Nephron (organoid): Measurements from ENCODE around the gene ALOXE3.

Source experiments
- H3K27ac Mint-ChIP-seq, 3 experiments: 2 replicates each; pipeline ENCODE4 v1.8.0; 2020; ENCODE audit warnings: mixed read lengths in 3 of 3, mild to moderate bottlenecking in 2 of 3, moderate library complexity in 1 of 3
- H3K27me3 Mint-ChIP-seq: 2 replicates; pipeline ENCODE4 v1.8.0; 2021; ENCODE audit warnings: low read depth, mild to moderate bottlenecking, moderate library complexity, mixed read lengths
- H3K36me3 Mint-ChIP-seq: 2 replicates; pipeline ENCODE4 v1.8.0; 2020; ENCODE audit warnings: low read depth, mixed read lengths
- H3K4me1 Mint-ChIP-seq: 2 replicates; pipeline ENCODE4 v1.8.0; 2020; ENCODE audit warnings: mixed read lengths
- H3K4me3 Mint-ChIP-seq, 3 experiments: 2 replicates each; pipeline ENCODE4 v1.8.0; 2020; ENCODE audit warnings: mild to moderate bottlenecking in 3 of 3, mixed read lengths in 3 of 3, moderate library complexity in 2 of 3
- H3K9me3 Mint-ChIP-seq: 2 replicates; pipeline ENCODE4 v1.8.0; 2020; ENCODE audit warnings: mixed read lengths
- TF ChIP-seq, protein P1 (sequence below), 3 experiments: fragments of 200-600 bp; sonication (generic); IDR thresholded peaks; one replicate each; pipeline ENCODE4 v1.5.0; 2021; ENCODE audit warnings: antibody characterized with exemption in 3 of 3; ENCODE audit not compliant: unreplicated experiment in 3 of 3

ALOXE3 gene

DNA sequence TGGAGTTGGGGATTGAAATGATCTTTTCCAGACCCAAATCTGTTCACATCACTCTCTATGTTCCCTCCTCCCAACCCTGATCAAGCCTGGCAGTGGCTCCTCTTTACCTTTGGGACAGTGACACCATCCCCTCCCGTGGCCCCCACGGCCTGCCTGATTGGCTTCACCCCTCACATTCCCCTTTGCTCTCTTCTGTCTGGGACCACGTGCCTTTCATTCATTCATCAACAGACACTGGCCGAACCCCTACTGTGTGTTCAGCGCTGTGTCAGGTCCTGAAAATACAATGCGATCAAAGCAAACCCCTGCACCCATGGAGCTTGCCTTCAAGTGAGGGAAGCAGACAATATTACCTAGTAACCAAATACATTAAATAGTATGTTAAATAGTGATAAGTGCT lies 28.6 kb downstream of the ALOXE3 start:
- no peaks in the 10 kb centered on the region for H3K4me1 Mint-ChIP-seq
- TF ChIP-seq, protein P1, sequence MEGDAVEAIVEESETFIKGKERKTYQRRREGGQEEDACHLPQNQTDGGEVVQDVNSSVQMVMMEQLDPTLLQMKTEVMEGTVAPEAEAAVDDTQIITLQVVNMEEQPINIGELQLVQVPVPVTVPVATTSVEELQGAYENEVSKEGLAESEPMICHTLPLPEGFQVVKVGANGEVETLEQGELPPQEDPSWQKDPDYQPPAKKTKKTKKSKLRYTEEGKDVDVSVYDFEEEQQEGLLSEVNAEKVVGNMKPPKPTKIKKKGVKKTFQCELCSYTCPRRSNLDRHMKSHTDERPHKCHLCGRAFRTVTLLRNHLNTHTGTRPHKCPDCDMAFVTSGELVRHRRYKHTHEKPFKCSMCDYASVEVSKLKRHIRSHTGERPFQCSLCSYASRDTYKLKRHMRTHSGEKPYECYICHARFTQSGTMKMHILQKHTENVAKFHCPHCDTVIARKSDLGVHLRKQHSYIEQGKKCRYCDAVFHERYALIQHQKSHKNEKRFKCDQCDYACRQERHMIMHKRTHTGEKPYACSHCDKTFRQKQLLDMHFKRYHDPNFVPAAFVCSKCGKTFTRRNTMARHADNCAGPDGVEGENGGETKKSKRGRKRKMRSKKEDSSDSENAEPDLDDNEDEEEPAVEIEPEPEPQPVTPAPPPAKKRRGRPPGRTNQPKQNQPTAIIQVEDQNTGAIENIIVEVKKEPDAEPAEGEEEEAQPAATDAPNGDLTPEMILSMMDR (IDR thresholded peaks at IDR 0.05; ENCODE audit: unreplicated experiment in 3 of 3) = no peak
- H3K27ac Mint-ChIP-seq = no peak overlapping the region
- H3K27me3 Mint-ChIP-seq = peaks cover 78% of the 10 kb centered on the region
- H3K9me3 Mint-ChIP-seq = no peaks in the 10 kb centered on the region
- H3K36me3 Mint-ChIP-seq = no peaks in the 10 kb centered on the region
- no peak overlapping the region for H3K4me3 Mint-ChIP-seq

DNA sequence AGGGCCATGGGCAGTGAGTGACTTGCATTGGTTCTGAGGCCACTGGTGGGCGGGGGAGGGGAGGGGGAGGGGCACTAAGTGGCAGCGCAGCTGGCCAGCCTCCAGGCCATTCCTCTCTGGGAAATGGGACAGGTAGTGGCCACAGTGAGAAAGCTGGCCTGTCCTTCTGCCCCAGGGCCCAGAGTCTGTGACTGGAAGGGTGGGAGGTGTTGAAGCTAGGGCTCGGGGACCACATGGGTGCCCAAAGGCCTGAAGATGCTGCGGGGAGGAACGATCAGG lies 30.4 kb downstream of the ALOXE3 start:
- TF ChIP-seq, protein P1 (IDR thresholded peaks at IDR 0.05; ENCODE audit: unreplicated experiment in 3 of 3) = no peak
- Mint-ChIP-seq H3K27me3 (peaks cover 77% of the 10 kb centered on the region), H3K4me3 (no peak overlapping the region), H3K9me3 (no peaks in the 10 kb centered on the region), H3K27ac (no peak overlapping the region), H3K36me3 (no peaks in the 10 kb centered on the region), H3K4me1 (no peaks in the 10 kb centered on the region)

DNA sequence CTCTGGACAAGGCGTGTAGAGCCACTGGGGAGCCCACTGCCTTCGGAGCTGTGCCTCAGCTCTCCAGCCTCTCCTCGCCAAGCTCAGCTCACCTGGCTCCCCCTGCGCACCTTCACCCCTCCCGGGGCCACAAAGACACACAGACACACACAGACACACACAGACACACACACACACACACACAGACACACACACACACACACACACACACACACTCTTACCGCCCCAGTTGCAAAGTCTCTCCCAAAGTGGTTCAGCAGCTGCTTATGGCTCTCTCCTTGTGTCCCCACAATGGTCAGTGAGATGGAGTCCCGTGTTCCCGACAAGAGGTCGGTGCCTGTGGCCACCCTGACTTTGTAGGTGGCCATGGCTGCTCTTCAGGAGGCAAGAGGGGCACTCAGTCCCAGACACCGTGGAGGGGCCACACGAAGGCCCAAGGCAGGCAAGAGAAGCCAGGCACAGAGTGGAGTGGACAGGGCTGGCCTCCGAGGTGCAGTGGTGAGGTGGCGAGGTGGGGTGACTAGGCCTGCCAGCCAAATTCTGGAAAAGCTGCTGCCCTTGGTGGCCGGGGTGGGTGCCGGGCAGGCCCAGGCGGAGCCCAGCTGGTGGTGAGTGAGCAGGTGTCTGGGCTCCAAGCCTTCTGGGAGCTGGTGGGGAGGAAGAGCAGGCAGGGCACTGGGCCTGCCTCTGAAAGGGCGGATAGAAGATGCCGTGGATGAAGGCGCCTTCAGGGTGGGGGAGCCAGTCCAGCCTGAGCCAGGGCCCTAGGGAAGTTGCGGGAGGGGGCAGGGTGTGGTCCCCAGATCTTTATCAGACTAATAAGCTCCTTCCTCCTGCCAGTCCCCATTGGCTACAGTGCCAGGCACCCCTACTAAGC lies 31.0 kb downstream of the ALOXE3 start, which contains the start of gene ALOX12B:
Gene ALOX12B, minus strand, starts transcription at position 642 of the 877 bp plus-strand sequence. Its CDS starts 274 bp downstream, at position 368.
- Mint-ChIP-seq H3K27ac (no peak within 1 kb of the TSS), H3K4me1 (no peaks in the 10 kb centered on the region), H3K4me3 (no peak within 1 kb of the TSS), H3K9me3 (no peaks in the 10 kb centered on the region), H3K36me3 (no peaks in the 10 kb centered on the region), H3K27me3 (peaks cover 77% of the 10 kb centered on the region)
- TF ChIP-seq, protein P1 (IDR thresholded peaks at IDR 0.05; ENCODE audit: unreplicated experiment in 3 of 3) = no peak

DNA sequence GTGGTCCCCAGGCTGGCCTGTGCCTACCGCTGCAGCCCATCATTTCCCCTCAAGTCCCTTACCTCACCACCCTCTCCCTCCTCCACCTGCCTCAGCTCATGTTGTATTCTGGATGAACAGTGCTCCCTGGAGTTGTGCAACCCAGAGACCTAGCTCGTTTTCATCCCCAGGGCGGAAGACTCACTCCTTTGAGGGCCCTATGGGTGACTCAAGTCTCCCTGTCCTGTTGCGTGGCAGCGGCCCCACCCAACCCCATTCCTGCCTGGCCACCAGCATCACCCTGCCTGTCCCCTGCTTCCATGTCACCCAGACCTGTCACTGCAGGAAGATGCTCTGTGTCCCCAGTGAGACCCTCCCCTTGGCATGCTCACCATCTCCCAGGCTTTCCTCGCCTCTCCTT lies 34.1 kb downstream of the ALOXE3 start:
- H3K9me3 Mint-ChIP-seq = no peaks in the 10 kb centered on the region
- H3K4me3 Mint-ChIP-seq = no peak overlapping the region
- no peak overlapping the region for H3K27ac Mint-ChIP-seq
- TF ChIP-seq, protein P1 (IDR thresholded peaks at IDR 0.05; ENCODE audit: unreplicated experiment in 3 of 3) = no peak
- H3K36me3 Mint-ChIP-seq = no peaks in the 10 kb centered on the region
- H3K27me3 Mint-ChIP-seq = peaks cover 81% of the 10 kb centered on the region
- H3K4me1 Mint-ChIP-seq = no peaks in the 10 kb centered on the region

DNA sequence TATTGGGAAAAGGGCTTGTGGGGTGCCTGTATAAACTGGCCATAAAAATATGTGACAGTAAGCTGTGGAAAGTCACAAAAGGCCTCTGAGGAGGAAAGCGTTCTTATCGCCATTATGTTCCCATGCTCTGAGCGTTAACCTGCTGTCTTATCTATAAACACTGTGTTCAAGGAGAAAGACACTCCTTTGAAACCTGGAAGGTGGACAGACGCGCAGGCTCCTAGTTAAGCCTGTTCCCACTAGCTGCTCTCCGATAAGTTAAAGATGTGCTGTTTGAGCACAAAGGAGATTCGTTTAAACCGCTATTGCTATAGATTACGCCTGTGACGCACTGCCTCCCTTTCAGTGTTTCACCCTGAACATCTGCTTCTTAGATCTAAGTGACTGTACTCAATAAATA lies 36.0 kb downstream of the ALOXE3 start:
- Mint-ChIP-seq H3K27ac (no peak overlapping the region), H3K36me3 (no peaks in the 10 kb centered on the region), H3K27me3 (peaks cover 87% of the 10 kb centered on the region), H3K4me1 (no peaks in the 10 kb centered on the region), H3K9me3 (peaks cover 2% of the 10 kb centered on the region), H3K4me3 (no peak overlapping the region)
- TF ChIP-seq, protein P1 (IDR thresholded peaks at IDR 0.05; ENCODE audit: unreplicated experiment in 3 of 3) = no peak

DNA sequence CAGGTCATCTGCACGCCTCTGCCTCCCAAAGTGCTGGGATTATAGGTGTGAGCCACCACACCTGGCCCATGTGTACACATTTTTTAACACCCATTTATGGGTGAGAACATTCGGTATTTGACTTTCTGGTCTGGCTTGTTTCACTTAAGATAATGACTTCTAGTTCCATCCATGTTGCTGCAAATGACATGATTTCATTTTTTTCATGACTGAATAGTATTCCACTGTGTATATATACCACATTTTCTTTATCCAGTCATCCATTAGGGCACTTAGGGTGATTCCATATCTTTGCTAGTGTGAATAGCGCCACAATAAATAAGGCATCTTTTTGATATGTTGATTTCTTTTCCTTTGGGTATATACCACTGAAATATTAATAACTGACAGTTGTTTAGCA lies 36.4 kb downstream of the ALOXE3 start:
- H3K9me3 Mint-ChIP-seq = peaks cover 2% of the 10 kb centered on the region
- peak overlapping the region in 1 of 3 experiments; percentile 19 for H3K4me3 Mint-ChIP-seq
- H3K27me3 Mint-ChIP-seq = peaks cover 87% of the 10 kb centered on the region
- no peak overlapping the region for H3K27ac Mint-ChIP-seq
- H3K4me1 Mint-ChIP-seq = no peaks in the 10 kb centered on the region
- TF ChIP-seq, protein P1 (IDR thresholded peaks at IDR 0.05; ENCODE audit: unreplicated experiment in 3 of 3) = no peak
- no peaks in the 10 kb centered on the region for H3K36me3 Mint-ChIP-seq
